K562 (cell line): ENCODE data around the gene MAST3. TPM values are rescaled to one million over a fixed set of nuclear protein-coding genes. Genes with fewer than 3 reads are reported as not detected.
A peak's percentile ranks its signal among the peaks of the same experiment; 100 is the strongest.

ENCODE experiments used
- ATF7 ChIP-seq: fragments of 450-650 bp; IDR thresholded peaks from 2 replicates; pipeline ENCODE4 v1.7.1; 2014; ENCODE audit warnings: mild to moderate bottlenecking, moderate library complexity
- BRF1 ChIP-seq: IDR thresholded peaks from 3 replicates; pipeline ENCODE4 v1.6.1; 2011; ENCODE audit warnings: borderline replicate concordance, mild to moderate bottlenecking; ENCODE audit not compliant: insufficient read length; ENCODE audit errors: extremely low read depth
- CBX1 ChIP-seq: sonication (generic); IDR thresholded peaks from 2 replicates; pipeline ENCODE4 v1.6.1; 2016; ENCODE audit warnings: antibody characterized with exemption, low read depth, mild to moderate bottlenecking
- CREB1 ChIP-seq, 2 experiments: sonication (generic) in 1 of 2; formaldehyde crosslinking in 1 of 2; IDR thresholded peaks; 2 replicates each; pipeline versions ENCODE4 v1.6.1 to v1.8.0; 2012 to 2022; ENCODE audit warnings: inconsistent platforms in 1 of 2, mild to moderate bottlenecking in 1 of 2, missing genetic modification reagents in 1 of 2, moderate library complexity in 1 of 2
- SAP30 ChIP-seq: fragments of 200-600 bp; sonication (generic); IDR thresholded peaks from 2 replicates; pipeline ENCODE4 v1.6.1; 2012; ENCODE audit warnings: borderline replicate concordance, low read depth, mild to moderate bottlenecking, moderate library complexity, low read length, control low read depth, inconsistent platforms; ENCODE audit not compliant: insufficient read depth, poor library complexity, severe bottlenecking
- SMAD1 ChIP-seq: fragments of 150-350 bp; IDR thresholded peaks from 2 replicates; pipeline ENCODE4 v1.6.1; 2014; ENCODE audit warnings: low read length, low read depth; ENCODE audit not compliant: partially characterized antibody
- SMAD3 ChIP-seq: fragments of 450-650 bp; formaldehyde crosslinking; conservative IDR thresholded peaks from 2 replicates; pipeline ENCODE4 v1.4.0; 2020; ENCODE audit warnings: mild to moderate bottlenecking
- ZBED1 ChIP-seq: IDR thresholded peaks from 2 replicates; pipeline ENCODE4 v1.6.1; 2014
- ZBTB1 ChIP-seq: sonication (generic); formaldehyde crosslinking; IDR thresholded peaks from 2 replicates; pipeline ENCODE4 v1.8.1; 2023; ENCODE audit warnings: missing genetic modification reagents, low read depth, mild to moderate bottlenecking, borderline replicate concordance
- ZNF830 ChIP-seq: fragments of 250-450 bp; sonication (Bioruptor Pico); IDR thresholded peaks from 2 replicates; pipeline ENCODE4 v1.5.0; 2021; ENCODE audit warnings: mild to moderate bottlenecking
- polyA plus RNA-seq, 8 experiments: library from polyadenylated mRNA; depleted of rRNA in 4 of 8; stranded (reverse) in 5 of 8; unstranded in 3 of 8; fragments of >200 nt; fragmentation: Nextera tagmentation in 2 of 8; fragmentation: Illumina TruSeq in 1 of 8; extraction: Ambion mirVana in 2 of 8; extraction: Trizol in 1 of 8; gene quantifications; 2 replicates each; pipeline versions ENCODE4 v1.2.1 to v1.2.3, GENCODE V29; 2011 to 2014; ENCODE audit warnings: inconsistent platforms in 1 of 8, missing spikeins in 1 of 8
- total RNA-seq, 7 experiments: library from RNA; depleted of rRNA in 6 of 7; stranded (reverse); fragments of >200 nt in 6 of 7; fragmentation: Illumina TruSeq in 2 of 7; extraction: Trizol in 2 of 7; gene quantifications; 2 replicates each; pipeline versions ENCODE4 v1.2.1 to v1.2.3, GENCODE V29; 2011 to 2021; ENCODE audit warnings: low replicate concordance in 1 of 7
- TF ChIP-seq, protein P1 (sequence below), 3 experiments: fragments of 200-800 bp in 1 of 3; sonication (Bioruptor generic) in 1 of 3; sonication (generic) in 1 of 3; formaldehyde crosslinking in 1 of 3; IDR thresholded peaks; 2 replicates each; pipeline versions ENCODE4 v1.6.1 to v1.8.0; 2016 to 2022; ENCODE audit warnings: mild to moderate bottlenecking in 2 of 3, missing compliant biosample characterization in 2 of 3, missing genetic modification characterization in 2 of 3, missing genetic modification reagents in 1 of 3
- TF ChIP-seq, protein P2 (sequence below), 2 experiments: fragments of 450-650 bp; formaldehyde crosslinking in 1 of 2; IDR thresholded peaks; 2 replicates each; pipeline versions ENCODE4 v1.4.0 to v1.6.1; 2014 to 2020; ENCODE audit warnings: mild to moderate bottlenecking in 2 of 2, borderline replicate concordance in 1 of 2, low read depth in 1 of 2
- TF ChIP-seq, protein P3 (sequence below): fragments of 450-650 bp; formaldehyde crosslinking; IDR thresholded peaks from 2 replicates; pipeline ENCODE4 v1.4.0; 2022; ENCODE audit warnings: mild to moderate bottlenecking, moderate library complexity

The MAST3 gene
- total and polyA plus RNA-seq, 9 of the 15 experiments (the other 6 are each of a cell fraction or from before 2014, with no cell fraction given), result 0.94 to 9.9 (median 2.4) TPM

DNA sequence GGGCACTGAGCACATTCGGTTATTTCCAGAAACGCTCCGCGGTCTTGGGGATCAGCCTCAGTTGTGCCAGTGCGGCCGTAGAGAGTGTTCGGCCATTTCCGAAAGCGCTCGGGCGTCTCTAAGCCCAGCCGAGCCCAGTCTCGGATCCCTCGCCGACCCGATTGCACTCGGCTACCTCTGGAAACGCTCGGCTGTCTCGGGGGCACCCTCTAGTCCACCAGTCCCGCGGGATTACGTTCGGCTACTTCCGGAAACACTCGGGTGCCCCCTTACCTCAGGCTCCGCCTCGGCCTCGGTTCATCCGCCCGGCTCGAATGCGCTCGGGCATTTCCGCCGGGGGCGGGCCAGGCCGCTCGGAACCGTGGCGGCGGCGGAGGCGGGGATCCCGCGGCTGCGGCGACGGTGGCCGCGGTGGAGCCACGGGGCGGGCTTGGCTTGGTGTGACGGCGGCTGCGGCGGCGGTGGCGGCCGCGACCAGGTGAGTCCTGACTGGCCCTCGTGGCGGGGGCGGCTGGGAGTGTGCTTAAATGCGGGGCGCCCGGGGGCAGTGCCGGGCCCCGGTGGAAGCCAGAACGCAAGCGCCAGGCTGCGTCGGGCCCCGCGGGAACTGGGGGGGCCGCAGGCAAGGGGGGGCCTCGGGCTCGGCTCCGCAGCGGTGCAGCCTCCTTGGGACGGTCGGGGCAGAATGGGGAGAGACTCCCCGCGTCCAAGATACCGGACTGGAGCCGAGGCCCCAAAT, 55.4 kb downstream of the MAST3 start, which contains the start of gene PIK3R2 (continued):
- TF ChIP-seq CREB1 (IDR thresholded peaks at IDR 0.05) (no peak), CREB1 (CRISPR knock-in tag; IDR thresholded peaks at IDR 0.05) (0 out of 2 replicates have a peak, but pooled peaks have one; percentile 12), ZBED1 (no peak), ATF7 (0 out of 2 replicates have a peak, but pooled peaks have one; percentile 64), CBX1 (peak; percentile 81; the same call in 1 of the 2 replicates), SAP30 (peak; percentile 24), ZNF830 (CRISPR knock-in tag) (0 out of 2 replicates have a peak, but pooled peaks have one; percentile 47), SMAD3 (no peak), BRF1 (no peak), SMAD1 (no peak), ZBTB1 (CRISPR knock-in tag) (peak; percentile 99)
- TF ChIP-seq, protein P1, sequence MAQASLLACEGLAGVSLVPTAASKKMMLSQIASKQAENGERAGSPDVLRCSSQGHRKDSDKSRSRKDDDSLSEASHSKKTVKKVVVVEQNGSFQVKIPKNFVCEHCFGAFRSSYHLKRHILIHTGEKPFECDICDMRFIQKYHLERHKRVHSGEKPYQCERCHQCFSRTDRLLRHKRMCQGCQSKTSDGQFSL (CRISPR knock-in tag; IDR thresholded peaks at IDR 0.05), result peak; percentile 82; the same call in 1 of the 2 replicates
- TF ChIP-seq, protein P1 (tag; IDR thresholded peaks at IDR 0.05), result peak in 1 of 2 experiments; percentile 64; a peak in 2 of 4 replicates
- TF ChIP-seq, protein P2, sequence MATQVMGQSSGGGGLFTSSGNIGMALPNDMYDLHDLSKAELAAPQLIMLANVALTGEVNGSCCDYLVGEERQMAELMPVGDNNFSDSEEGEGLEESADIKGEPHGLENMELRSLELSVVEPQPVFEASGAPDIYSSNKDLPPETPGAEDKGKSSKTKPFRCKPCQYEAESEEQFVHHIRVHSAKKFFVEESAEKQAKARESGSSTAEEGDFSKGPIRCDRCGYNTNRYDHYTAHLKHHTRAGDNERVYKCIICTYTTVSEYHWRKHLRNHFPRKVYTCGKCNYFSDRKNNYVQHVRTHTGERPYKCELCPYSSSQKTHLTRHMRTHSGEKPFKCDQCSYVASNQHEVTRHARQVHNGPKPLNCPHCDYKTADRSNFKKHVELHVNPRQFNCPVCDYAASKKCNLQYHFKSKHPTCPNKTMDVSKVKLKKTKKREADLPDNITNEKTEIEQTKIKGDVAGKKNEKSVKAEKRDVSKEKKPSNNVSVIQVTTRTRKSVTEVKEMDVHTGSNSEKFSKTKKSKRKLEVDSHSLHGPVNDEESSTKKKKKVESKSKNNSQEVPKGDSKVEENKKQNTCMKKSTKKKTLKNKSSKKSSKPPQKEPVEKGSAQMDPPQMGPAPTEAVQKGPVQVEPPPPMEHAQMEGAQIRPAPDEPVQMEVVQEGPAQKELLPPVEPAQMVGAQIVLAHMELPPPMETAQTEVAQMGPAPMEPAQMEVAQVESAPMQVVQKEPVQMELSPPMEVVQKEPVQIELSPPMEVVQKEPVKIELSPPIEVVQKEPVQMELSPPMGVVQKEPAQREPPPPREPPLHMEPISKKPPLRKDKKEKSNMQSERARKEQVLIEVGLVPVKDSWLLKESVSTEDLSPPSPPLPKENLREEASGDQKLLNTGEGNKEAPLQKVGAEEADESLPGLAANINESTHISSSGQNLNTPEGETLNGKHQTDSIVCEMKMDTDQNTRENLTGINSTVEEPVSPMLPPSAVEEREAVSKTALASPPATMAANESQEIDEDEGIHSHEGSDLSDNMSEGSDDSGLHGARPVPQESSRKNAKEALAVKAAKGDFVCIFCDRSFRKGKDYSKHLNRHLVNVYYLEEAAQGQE (IDR thresholded peaks at IDR 0.05; ENCODE audit: borderline replicate concordance), result peak; percentile 17
- TF ChIP-seq, protein P2 (CRISPR knock-in tag; IDR thresholded peaks at IDR 0.05; ENCODE audit: low read depth), result no peak
- TF ChIP-seq, protein P3, sequence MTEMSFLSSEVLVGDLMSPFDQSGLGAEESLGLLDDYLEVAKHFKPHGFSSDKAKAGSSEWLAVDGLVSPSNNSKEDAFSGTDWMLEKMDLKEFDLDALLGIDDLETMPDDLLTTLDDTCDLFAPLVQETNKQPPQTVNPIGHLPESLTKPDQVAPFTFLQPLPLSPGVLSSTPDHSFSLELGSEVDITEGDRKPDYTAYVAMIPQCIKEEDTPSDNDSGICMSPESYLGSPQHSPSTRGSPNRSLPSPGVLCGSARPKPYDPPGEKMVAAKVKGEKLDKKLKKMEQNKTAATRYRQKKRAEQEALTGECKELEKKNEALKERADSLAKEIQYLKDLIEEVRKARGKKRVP (CRISPR knock-in tag), result no peak
